ENCODE results near the gene RBP2.

Gene RBP2

GRCh38 chr3:139480585-139480984, 4.3 kb upstream of the RBP2 start:
- no peak for DNase-seq

GRCh38 chr3:139477710-139478640, 1.7 kb upstream of the RBP2 start:
- DNase-seq = no peak

- DNase-seq = no peak
Measured at GRCh38 chr3:139473155-139473771, 3.1 kb downstream of the RBP2 start.

GRCh38 chr3:139472380-139473010, 3.8 kb downstream of the RBP2 start:
- DNase-seq = peak; percentile 79

GRCh38 chr3:139470199-139470598, 6.1 kb downstream of the RBP2 start:
- no peak for DNase-seq

GRCh38 chr3:139468399-139468798, 7.9 kb downstream of the RBP2 start:
- peak; percentile 89 for DNase-seq

- no peak for DNase-seq
Measured at GRCh38 chr3:139466360-139466759, 10.0 kb downstream of the RBP2 start.

GRCh38 chr3:139465636-139466035, 10.7 kb downstream of the RBP2 start:
- no peak for DNase-seq

- DNase-seq = no peak
Measured at GRCh38 chr3:139463466-139463865, 12.8 kb downstream of the RBP2 start.

GRCh38 chr3:139460529-139460928, 15.8 kb downstream of the RBP2 start:
- DNase-seq = no peak

GRCh38 chr3:139460076-139460475, 16.2 kb downstream of the RBP2 start:
- DNase-seq = no peak

- DNase-seq = no peak
Measured at GRCh38 chr3:139458348-139458747, 18.0 kb downstream of the RBP2 start.

GRCh38 chr3:139457066-139457465, 19.2 kb downstream of the RBP2 start:
- DNase-seq = no peak

- no peak for DNase-seq
Measured at GRCh38 chr3:139456386-139456785, 19.9 kb downstream of the RBP2 start.

- DNase-seq = peak; percentile 24
Measured at GRCh38 chr3:139455855-139456254, 20.5 kb downstream of the RBP2 start.

- DNase-seq = no peak
Measured at GRCh38 chr3:139455206-139455605, 21.1 kb downstream of the RBP2 start.

- DNase-seq = no peak
Measured at GRCh38 chr3:139454346-139454745, 22.0 kb downstream of the RBP2 start.

GRCh38 chr3:139450159-139450558, 26.2 kb downstream of the RBP2 start:
- DNase-seq = no peak

GRCh38 chr3:139449566-139449965, 26.8 kb downstream of the RBP2 start:
- no peak for DNase-seq

GRCh38 chr3:139448104-139448503, 28.2 kb downstream of the RBP2 start:
- DNase-seq = peak; percentile 86

- DNase-seq = no peak
Measured at GRCh38 chr3:139447486-139447885, 28.8 kb downstream of the RBP2 start.

GRCh38 chr3:139444446-139444845, 31.9 kb downstream of the RBP2 start:
- no peak for DNase-seq

- DNase-seq = no peak
Measured at GRCh38 chr3:139443186-139443585, 33.1 kb downstream of the RBP2 start.

- no peak for DNase-seq
Measured at GRCh38 chr3:139441656-139442055, 34.7 kb downstream of the RBP2 start.

All from DMS79 treated with DMSO at 0.1 percent for 48 hours (cell line).